Kidney capillary endothelial cell (primary cell): Measurements from ENCODE around the gene STMN1.

Experiments used
- DNase-seq: peaks from one replicate; pipeline ENCODE4 v3.0.0-alpha.2; 2018; ENCODE audit warnings: low spot score

STMN1 gene

DNA sequence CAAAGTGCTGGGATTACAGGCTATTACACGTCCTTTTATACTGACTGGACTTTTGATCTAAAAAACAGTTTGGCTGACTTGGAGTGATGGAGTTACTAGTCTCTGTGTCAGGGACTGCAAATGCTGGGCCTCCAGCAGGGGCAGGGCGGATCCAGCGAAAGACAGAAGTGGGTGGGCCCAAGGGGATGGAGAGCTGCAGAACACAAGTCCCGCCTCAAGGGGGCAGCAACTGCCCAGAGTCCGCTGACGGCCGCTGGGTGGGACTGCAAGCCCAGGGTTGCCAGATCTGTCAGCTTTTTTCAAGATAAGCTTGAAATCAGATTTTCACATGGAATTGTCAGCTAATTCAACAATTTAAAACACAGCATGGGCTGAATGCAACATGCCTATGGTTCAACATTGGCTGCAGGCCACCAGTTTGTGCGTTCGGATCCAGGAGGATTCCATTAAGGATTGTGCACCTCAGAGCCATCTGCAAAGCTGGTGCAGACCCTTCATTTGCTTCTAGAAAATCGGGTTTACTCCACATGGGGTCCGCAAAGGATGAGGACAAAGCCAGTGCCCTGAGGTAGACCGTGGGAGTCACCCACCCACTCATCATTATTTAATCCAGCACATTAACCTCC is 10.7 kb downstream of the STMN1 start:
- peak; percentile 92 for DNase-seq

DNA sequence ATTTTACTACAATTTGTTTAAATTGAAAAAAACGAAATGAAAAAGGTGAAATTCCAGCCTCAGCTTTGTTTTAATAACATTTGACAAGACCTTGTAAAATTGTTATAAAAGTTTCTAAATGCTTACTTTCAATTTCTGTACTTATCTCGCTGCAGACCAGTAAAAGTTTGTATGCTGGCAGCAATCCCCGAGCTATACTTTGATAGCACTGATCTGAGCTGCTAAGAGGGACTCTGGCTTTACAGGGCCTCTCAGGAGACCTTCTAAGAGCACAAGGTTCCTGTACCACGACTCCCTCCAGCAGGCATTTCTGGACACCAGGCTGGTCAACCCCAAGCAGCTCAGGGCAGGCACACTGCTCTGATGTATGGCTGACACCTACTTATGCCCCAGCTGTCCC is 13.1 kb downstream of the STMN1 start:
- DNase-seq: no peak

DNA sequence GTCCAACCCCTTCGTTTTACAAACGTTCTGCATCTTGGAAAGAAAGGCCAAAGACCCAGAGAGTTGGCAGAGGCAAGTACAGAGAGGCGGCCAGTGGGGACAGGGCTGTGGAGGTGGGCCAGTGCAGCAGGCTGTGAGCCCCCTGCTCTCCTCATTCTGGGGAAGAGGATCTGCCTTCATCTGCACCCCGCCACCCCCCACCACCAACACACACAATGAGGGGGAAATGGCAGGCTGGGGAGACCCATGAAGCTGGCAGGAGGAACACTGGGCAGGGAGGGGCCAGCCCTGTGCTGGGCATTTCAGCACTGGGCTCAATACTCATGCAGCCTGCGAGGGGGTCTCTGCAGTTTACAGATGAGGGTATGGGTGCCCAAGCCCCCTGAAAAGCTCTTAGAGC is 14.6 kb downstream of the STMN1 start:
- no peak for DNase-seq

DNA sequence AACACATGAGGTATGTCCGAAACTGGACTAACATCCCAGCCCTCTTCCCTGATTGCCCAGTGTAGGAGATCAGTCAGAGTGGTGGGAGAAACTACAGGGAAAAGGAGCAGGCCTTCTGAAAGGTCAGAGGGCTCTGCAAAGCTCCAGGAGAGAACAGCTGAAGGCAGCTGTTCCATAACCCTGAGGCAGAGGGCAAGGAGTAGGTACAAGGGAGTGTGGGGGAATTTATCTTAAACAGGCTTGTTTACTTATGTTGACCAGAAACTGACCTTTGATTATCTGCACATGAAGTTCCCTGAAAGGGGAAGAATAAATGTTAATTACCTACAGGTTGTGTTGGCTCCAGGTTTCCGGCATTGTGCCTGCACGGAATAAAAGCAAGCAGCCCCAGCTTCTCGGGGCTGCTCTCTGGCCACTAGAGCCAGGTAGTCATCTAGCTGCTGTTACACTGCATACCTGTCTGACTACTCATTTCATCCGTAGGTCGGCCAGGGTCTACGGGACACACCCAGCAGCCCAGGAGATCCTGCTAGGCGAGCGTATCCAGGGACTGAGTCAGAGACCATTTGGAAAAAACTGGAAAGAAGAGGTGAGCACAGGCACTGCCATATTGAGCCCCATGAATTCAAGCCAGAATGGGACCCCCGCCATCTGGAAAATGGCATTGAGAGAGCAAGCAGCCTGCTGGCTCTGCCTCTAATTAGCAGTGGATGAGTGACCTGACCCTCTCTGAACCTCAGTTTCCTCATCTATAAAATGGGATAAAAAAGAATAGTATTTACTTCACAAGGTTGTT is 15.8 kb downstream of the STMN1 start:
- no peak for DNase-seq

DNA sequence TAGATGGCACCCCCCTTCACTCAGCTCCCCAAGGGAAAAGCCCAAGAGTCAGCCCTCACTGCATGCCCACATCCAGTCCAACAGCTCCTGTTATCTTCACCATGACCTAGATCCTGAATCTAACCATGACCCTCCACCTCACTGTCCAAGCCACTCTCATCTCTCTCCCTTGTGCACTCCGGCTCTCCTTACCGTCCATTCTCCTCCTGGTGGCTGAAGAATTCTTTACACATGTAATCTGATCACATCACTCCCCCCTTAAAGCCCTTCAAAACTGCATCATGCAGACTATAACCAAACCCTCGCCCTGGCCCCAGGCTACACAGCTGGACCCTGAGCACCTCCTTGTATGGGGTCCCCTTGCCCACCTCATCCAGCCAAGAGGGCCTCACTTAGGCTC is 16.7 kb downstream of the STMN1 start:
- DNase-seq: no peak

DNA sequence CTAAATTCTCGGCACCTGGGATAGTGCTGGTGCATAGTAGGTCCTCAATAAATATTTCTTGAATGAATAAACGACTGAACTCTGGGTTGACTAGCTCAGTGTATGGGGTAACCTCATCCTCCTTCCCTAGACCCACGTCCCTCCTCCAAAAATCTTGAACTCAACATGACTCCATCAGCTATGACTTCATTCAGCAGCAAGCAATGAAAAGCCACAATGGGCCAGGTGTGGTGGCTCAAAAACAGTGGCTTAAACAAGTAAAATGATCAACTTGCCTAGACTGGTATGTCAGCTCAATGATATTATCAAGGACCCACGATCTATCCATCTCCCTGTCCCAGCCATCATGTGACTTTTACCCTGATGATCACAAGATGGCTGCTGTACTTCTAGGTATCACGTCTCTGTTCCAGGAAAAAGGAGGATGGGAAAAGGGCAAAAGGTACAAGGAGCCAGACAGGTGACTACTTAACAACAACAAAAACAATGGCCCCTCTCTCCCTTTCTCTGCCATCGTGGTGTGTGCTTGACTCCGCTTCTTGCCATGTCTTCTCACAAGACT is 17.7 kb downstream of the STMN1 start:
- DNase-seq: no peak

DNA sequence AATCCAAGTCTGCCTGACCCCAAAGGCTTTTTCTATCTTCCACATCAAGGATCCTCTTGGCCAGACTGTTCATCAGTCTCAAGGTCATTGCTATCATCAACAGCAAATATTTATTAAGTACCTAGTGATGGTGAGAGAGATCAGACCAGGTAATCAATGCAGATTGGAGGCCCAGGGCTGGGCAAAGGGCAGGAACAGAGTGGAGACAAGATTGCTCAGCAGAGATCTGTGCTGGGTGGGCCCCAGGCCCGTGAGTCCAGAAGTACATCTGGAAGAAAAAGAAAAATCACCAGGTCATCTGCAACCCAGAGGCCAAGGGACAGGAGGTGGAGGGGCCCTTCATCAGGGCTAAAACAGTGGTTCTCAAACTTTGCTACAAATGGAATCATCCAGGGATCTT is 20.6 kb downstream of the STMN1 start:
- DNase-seq: no peak

DNA sequence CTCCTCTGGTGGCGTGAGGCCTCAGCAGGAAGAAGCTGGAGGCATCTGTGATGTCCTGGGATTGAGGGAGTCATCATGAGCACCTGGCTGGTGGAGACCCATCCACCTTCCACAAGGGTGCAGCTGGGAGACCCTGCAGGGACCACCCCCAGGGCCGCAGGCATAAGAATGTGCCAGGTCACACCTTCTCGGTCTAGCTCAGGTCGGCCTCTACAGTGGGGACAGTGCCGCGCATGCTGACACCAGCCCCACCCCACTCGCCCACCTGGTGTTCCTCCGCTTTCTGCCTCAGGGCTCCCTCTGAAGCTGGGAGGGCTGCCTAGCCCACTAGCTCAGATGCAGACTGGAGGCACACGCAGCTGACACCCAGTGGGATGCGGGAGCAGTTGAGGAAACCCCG is 25.0 kb downstream of the STMN1 start:
- DNase-seq: no peak

DNA sequence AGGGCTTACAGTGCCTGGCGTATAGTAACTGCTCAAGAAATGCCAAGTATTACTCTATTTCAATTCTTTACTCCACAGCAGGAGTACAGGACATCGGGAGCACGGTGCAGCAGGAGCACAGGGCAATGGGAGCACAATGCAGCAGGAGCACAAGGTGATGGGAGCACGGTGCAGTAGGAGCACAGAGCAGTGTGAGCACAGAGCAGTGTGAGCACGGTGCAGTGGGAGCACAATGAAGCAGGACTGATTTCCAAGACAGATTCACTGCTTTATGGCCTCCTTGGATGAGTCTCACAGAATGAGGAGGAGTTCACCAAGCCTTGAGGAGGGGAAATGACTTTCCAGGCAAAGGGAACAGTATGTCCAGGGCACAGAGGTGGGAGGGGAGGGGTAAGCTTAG is 25.7 kb downstream of the STMN1 start:
- no peak for DNase-seq

DNA sequence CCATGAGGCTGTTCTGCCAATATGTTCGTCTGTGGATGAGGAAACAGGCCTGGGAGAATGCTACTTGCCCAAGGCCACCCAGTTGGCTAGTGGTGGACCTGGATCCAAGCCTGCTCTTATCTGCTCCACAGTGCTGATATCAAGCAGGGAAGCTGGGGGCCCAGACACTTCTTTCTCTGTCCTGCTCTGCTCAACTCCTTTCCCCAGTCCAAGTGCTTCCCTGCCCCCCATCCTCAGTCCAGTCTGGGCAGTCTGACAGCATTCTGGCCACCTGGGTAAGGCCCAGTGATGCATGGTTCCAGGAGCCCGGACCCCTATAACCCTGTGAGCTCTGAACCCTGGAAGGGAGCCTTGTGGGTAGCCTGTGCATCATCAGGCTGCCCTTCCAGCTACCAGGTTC is 26.5 kb downstream of the STMN1 start:
- no peak for DNase-seq

DNA sequence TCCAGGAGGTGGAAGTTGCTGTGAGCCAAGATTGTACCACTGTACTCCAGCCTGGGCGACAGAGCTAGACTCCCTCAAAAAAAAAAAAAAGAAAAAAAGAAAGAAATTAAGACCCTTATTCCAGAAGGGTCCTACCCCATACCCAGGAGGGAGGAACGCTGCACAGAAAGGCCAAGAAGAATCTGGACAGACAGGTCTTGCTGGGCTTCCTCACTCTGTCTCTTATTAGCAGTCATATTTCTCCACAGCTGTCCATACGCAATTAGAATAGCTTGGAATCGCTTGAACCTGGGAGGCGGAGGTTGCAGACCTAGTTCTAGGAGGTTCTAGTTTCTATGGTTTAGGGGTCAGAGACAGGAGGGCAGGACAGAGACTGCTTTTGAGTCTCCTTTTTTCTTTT is 27.5 kb downstream of the STMN1 start:
- DNase-seq: no peak

DNA sequence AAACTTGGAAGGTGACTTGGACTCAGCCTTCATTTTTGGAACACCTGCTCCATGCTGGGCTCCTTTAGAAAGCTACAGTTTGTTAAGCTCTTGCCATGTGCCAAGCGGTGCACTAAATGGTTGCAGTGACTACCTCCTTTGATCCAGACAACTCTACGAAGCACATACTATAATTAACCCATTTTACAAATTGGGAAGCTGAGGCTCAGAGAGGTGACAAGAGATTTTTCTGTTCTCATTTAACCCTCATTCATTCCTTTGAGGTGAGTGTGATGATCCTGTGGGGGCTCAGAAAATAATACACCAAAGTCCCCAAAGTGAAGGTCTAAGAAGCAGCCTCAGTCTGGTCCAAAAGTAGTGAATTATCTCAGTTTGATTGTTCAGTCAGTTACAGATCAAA is 29.1 kb downstream of the STMN1 start:
- no peak for DNase-seq

DNA sequence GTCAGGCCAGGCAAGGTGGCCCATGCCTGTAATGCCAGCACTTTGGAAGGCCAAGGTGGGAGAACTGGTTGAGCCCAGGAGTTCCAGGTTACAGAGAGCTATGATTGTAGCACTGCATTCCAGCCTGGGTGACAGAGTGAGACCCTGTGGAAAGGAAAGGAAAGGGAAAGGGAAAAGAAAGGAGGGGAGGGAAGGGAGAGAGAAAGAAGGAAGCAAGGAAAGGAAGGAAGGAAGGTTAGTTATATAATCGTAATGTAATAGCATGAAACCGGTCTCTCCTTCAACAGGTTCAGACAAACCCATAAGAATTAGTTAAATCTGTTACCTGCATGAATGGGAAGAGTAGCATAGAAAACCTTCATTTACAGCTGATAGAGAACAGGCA is 29.5 kb downstream of the STMN1 start:
- DNase-seq: no peak

DNA sequence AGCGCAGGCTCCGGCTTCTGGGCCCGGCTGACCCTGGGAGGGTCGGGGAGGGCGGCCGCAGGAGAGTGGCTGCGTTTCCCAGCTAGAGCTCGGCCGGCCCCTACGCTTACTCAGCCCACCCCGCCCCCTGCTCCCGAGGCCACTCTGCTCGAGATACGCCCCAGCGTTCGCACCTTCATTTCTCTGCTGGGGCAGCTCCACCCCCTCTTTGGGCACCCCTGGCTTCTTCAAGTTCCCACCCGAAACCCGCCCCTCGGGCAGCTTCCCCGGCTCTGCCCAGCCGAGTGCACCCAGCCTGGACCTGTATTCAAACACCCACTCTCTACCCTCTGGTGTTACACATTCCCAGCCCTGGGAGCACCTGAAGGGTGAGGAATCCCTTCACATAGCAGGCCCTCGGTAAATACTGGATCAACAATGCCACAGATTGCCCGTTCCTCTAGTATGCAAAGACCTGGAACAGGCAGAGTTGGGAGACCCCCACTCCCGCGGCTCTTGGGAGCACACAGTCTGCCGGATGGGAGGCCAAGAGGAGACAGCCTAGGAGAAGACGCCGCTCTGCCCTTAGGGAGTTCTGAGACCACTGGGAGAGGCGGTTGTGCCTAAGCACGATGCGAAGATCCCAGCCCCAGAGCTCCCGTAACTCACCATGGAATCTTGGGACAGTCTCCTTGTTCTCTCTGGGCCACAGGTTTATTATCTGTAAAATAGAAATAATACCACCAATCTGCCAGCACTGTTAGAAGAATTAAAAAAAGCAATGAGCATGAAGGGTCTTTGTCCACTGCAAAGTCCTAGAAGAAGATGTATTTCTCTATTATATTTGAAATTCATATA is 30.1 kb downstream of the STMN1 start:
- DNase-seq: no peak

DNA sequence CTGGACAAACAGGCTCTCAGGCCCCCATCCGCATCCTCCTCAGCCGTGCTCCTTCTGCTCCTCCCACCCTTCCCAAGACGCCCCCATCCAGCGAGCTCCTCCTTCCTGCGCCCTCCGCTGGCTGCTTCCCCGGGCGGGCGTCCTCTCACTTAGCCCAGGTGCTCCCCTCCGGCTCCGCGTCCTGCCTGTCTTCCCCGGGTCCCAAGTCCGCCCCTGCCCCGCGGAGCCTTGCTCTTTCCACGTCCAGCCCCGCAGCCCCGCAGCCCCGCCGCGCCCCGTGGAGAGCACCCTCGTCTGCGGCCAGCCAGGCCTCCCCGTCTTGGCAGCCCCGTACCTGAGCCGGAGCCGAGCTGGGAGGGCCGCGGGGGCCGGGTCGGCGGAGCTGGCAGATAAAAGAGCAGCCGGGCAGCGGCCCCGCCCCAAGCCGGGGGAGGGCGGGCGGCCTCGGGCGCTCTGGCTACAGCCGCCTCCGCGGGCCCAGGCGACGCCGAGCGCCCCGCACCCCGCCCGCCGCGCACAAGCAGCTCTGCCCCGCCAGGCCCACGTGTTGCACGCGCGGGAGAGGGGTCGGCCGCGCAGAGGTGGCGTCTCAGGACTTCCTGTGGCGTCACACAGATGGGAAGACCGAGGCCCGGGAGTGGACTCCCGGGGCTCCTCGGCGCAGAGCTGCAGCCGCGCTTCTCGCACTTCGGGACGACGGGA is 30.9 kb downstream of the STMN1 start, which contains the start of gene PAQR7:
TSS of gene PAQR7 (minus strand) at position 555 of the 702 bp plus-strand sequence. CDS start 11,869 bp downstream, outside the sequence.
- peak; percentile 50 for DNase-seq

DNA sequence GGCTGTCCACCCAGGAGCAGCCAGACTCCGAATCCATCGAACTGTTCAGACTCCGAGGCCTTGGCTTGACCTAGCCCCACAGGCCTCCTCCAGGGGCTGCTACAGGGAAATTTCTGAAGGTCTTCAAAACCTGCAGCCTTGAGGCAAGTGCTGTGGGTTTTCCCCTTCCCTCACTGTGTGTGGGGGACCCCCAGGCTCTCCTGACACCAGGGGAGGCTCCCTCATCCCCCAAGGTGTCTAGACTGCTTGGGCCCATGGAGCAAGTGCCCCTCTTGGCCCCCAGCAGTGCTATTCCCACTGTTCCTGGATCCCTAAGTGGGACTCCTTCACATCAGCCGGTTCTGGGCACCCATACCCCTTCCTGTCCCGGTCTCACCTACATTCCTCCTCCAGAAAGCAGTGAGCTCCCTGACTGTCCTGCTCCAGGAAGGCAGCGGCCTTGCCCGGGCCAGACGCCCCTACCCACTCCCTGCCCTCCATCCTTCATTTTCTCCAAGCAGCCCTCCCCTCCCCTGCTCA is 31.5 kb downstream of the STMN1 start:
- DNase-seq: no peak

DNA sequence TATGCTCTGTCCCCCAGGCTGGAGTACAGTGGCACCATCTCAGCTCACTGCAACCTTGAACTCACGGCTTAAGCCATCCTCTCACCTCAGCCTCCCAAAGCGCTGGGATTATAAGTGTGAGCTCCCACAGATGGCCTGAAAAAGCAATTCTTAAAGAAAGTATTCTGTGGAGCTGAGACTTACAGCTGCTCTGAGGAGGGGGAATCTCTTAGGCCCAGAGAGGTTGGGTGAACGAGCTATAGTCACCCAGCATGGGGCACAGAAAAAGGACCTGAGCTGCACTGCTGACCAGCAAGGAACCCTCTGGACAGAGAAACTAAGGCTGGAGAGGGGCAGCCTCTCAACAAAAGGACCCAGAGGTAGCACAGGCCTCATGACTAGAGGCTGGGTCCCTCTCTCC is 32.0 kb downstream of the STMN1 start:
- no peak for DNase-seq

DNA sequence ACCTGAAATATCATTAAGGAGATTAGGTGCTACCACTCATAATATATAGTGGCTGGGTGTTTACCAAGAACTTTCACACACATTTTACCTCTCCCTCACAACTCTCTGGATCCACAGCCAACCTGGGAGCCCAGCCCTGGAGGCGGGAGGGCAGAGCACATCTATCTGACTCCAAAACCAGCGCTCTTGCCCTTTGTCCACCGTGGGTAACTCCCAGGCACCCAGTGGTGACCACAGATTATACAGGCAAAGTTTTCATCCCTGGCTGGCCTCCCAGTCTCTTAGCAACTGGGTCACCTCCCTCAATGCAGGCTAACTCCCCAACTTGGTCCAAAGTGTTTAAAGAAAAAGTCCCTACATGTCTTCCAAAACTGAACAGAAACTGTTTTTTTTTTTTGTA is 33.1 kb downstream of the STMN1 start:
- no peak for DNase-seq

DNA sequence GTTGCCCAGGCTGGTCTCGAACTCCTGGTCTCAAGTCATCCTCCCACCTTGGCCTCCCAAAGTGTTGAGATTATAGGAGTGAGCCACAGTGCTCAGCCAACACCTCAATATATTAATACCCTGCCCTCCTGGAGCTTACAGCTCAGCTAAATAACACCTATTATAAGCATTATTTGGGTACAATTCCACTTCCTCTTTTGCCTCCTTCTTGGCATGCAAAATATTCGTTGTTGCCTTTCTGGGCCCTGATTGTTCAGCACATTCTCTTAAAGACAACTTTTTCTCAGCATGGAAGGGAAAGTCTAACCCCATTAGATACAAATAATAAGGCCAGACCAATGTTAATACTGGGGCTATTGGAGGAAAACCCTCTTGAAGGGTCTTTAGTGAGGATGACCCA is 33.5 kb downstream of the STMN1 start:
- DNase-seq: no peak

DNA sequence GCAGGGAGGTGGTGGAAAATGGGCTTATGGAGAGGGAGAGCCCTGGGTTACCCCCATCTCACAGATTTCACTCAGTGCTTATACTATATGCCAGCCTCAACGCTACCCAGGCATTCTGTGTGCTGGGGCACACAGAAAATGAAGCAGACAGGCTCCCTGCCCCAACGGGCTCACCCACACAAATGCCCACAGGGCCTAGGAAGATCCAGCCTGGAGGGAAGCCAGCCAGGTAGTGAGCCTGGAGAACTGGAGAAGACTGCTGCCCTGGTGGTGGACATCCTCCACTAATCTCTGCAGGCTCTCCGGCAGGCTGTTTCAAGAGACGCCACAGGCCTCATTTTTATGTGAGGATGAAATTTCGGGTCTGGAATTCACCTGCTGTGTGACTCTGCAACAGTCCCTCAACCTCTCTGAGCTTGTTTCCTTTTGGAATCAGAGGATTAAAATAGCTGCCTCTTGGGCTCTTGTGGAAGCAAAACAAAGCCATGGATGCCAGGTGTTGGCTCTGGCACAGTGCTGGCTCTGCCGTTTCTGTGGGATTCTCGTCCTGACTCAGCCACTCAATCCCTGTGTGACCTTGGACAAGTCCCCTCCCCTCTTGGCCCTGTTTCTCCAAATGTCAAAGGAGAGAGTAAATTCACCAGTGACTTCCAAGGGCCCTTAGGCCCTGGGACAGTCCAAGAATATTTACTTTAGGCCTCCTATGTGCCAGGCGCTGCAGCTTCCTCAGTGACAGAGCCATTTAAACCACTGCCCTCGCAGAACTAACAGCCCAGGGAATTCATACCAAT is 34.3 kb downstream of the STMN1 start:
- DNase-seq: no peak
